GM15510 (cell line): ENCODE results near the gene GAB2.

Experiments used
- POLR2A ChIP-seq: IDR thresholded peaks from 3 replicates; pipeline ENCODE4 v1.6.1; 2011; ENCODE audit warnings: borderline replicate concordance; ENCODE audit not compliant: insufficient read length; ENCODE audit errors: extremely low read depth

Gene GAB2

GRCh38 chr11:78168539-78169477, 248.8 kb downstream of the GAB2 start:
- TF ChIP-seq POLR2A: no peak

- no peak for TF ChIP-seq POLR2A
Observed at GRCh38 chr11:78166855-78167469, 250.7 kb downstream of the GAB2 start.
